ENCODE data around the gene UBE3A. TPM values are rescaled to one million over a fixed set of nuclear protein-coding genes. Genes with fewer than 3 reads are reported as not detected.

Gene UBE3A
- total RNA-seq, 1 experiment from 2014 or later, result 39.3 TPM

DNA sequence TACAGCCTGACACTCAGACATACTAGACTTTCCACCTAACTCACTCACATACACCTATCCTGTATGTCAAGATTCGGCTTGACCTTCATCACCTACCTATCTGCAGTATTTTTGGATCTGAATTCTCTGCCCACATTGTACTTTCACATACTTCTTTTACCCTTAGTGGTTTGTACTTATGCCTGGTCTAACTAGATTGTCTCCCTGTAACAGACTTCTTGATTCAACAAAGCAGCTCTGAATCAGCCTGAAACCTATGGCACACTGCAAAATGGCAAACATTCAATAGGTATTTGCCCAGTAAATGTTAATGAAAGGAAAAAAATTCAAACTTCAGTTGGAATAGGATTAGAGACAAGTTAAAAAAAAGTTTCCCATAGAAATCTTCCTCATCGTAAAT is 106.5 kb downstream of the UBE3A start:
- CTCF ChIA-PET, result no interaction called here
- H3K27me3 Mint-ChIP-seq (ENCODE audit: unreplicated experiment), result no peaks in the 10 kb centered on the region
- H3K4me1 Mint-ChIP-seq (ENCODE audit: low read depth, unreplicated experiment), result no peaks in the 10 kb centered on the region
- intact Hi-C loops (cut with micrococcal nuclease; ENCODE audit: unreplicated experiment), result no loop called here
- TF ChIP-seq, protein P1, sequence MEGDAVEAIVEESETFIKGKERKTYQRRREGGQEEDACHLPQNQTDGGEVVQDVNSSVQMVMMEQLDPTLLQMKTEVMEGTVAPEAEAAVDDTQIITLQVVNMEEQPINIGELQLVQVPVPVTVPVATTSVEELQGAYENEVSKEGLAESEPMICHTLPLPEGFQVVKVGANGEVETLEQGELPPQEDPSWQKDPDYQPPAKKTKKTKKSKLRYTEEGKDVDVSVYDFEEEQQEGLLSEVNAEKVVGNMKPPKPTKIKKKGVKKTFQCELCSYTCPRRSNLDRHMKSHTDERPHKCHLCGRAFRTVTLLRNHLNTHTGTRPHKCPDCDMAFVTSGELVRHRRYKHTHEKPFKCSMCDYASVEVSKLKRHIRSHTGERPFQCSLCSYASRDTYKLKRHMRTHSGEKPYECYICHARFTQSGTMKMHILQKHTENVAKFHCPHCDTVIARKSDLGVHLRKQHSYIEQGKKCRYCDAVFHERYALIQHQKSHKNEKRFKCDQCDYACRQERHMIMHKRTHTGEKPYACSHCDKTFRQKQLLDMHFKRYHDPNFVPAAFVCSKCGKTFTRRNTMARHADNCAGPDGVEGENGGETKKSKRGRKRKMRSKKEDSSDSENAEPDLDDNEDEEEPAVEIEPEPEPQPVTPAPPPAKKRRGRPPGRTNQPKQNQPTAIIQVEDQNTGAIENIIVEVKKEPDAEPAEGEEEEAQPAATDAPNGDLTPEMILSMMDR (IDR thresholded peaks at IDR 0.05; ENCODE audit: unreplicated experiment), result no peak
- H3K9me3 Mint-ChIP-seq (ENCODE audit: low read depth, unreplicated experiment), result peaks cover 5% of the 10 kb centered on the region
- no peak overlapping the region for H3K27ac Mint-ChIP-seq (ENCODE audit: unreplicated experiment)
- no peak overlapping the region for H3K4me3 Mint-ChIP-seq (ENCODE audit: low read depth, unreplicated experiment)
- H3K36me3 Mint-ChIP-seq (ENCODE audit: insufficient read depth, unreplicated experiment), result peaks cover 11% of the 10 kb centered on the region
- DNase-seq, result no peak
- BruUV-seq (replicated peaks), result no TSS peak

DNA sequence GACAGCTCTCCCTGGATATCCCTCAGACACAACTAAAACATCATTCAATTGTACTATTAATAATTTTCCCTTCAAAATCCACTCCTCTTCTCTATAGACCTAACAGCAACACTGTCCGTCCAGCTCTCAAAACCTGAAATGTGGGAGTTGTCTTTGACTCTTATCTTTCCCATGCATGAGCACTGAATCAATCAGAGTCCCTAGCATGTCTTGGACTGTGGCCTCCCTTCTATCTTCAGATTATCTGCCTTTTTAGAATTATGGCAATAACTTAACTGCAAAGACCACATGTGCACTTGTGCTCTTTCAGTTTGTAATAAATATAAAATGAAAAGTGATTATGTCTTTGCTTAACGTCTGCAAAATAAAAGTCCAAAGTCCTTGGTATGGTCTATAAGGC is 107.0 kb downstream of the UBE3A start:
- H3K36me3 Mint-ChIP-seq (ENCODE audit: insufficient read depth, unreplicated experiment), result peaks cover 11% of the 10 kb centered on the region
- H3K27me3 Mint-ChIP-seq (ENCODE audit: unreplicated experiment), result no peaks in the 10 kb centered on the region
- no peak overlapping the region for H3K27ac Mint-ChIP-seq (ENCODE audit: unreplicated experiment)
- CTCF ChIA-PET, result no interaction called here
- no TSS peak for BruUV-seq (replicated peaks)
- DNase-seq, result no peak
- intact Hi-C loops (cut with micrococcal nuclease; ENCODE audit: unreplicated experiment), result no loop called here
- H3K4me1 Mint-ChIP-seq (ENCODE audit: low read depth, unreplicated experiment), result no peaks in the 10 kb centered on the region
- peaks cover 5% of the 10 kb centered on the region for H3K9me3 Mint-ChIP-seq (ENCODE audit: low read depth, unreplicated experiment)
- H3K4me3 Mint-ChIP-seq (ENCODE audit: low read depth, unreplicated experiment), result no peak overlapping the region
- TF ChIP-seq, protein P1 (IDR thresholded peaks at IDR 0.05; ENCODE audit: unreplicated experiment), result no peak

DNA sequence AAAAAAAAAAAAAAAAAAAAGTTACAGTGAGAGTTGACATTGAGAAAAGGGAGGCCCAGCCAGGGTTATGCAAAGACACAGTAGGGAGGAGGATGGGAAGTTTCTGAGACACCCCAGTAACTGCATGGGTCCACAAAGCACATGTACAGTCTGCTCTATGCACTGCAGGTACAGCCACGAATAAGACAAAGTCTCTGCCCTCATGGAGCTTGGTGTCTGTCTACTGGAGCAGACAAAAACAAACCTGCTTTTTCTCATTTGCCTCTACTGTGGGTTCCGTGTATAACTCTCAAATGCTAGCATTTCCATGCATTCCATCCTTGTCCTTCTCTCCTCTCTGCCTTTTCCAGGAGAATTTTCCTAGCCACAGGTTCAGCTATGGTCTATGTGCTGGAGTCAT is 107.4 kb downstream of the UBE3A start:
- BruUV-seq (replicated peaks), result no TSS peak
- CTCF ChIA-PET, result no interaction called here
- intact Hi-C loops (cut with micrococcal nuclease; ENCODE audit: unreplicated experiment), result no loop called here
- no peak for DNase-seq
- Mint-ChIP-seq H3K4me3 (ENCODE audit: low read depth, unreplicated experiment) (no peak overlapping the region), H3K9me3 (ENCODE audit: low read depth, unreplicated experiment) (peaks cover 5% of the 10 kb centered on the region), H3K36me3 (ENCODE audit: insufficient read depth, unreplicated experiment) (peaks cover 11% of the 10 kb centered on the region), H3K27me3 (ENCODE audit: unreplicated experiment) (no peaks in the 10 kb centered on the region), H3K4me1 (ENCODE audit: low read depth, unreplicated experiment) (no peaks in the 10 kb centered on the region), H3K27ac (ENCODE audit: unreplicated experiment) (no peak overlapping the region)
- TF ChIP-seq, protein P1 (IDR thresholded peaks at IDR 0.05; ENCODE audit: unreplicated experiment), result no peak

DNA sequence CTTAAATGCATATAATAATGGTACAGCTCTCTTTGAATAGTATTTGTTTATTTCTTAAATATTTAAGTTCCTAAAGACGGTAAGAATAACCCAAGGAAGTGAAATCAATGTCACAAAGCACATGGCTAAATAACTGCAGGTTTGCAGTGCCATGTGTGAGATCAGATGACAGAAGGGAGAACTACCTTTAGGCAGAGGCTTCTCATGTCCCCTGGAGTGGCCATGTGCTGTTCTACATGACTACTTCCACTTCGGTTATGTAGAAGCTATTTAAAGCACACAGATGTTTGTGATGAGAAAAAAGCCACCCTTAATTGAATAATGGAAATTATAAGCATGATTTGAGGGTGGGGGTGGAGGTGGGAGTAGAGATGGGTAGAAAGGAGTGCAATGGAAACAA is 109.1 kb downstream of the UBE3A start:
- BruUV-seq (replicated peaks), result no TSS peak
- CTCF ChIA-PET, result no interaction called here
- intact Hi-C loops (cut with micrococcal nuclease; ENCODE audit: unreplicated experiment), result no loop called here

More for the DNA sequence above, 109.1 kb downstream of the UBE3A start:
- H3K27ac Mint-ChIP-seq (ENCODE audit: unreplicated experiment), result no peak overlapping the region
- H3K4me3 Mint-ChIP-seq (ENCODE audit: low read depth, unreplicated experiment), result no peak overlapping the region
- no peaks in the 10 kb centered on the region for H3K4me1 Mint-ChIP-seq (ENCODE audit: low read depth, unreplicated experiment)
- TF ChIP-seq, protein P1 (IDR thresholded peaks at IDR 0.05; ENCODE audit: unreplicated experiment), result no peak
- H3K9me3 Mint-ChIP-seq (ENCODE audit: low read depth, unreplicated experiment), result no peaks in the 10 kb centered on the region
- peaks cover 7% of the 10 kb centered on the region for H3K36me3 Mint-ChIP-seq (ENCODE audit: insufficient read depth, unreplicated experiment)
- no peaks in the 10 kb centered on the region for H3K27me3 Mint-ChIP-seq (ENCODE audit: unreplicated experiment)
- no peak for DNase-seq
